Endothelial cell of umbilical vein (primary cell): ENCODE data around the gene TRANK1. TPM values are rescaled to one million over a fixed set of nuclear protein-coding genes. Genes with fewer than 3 reads are reported as not detected.

Experiments used
- BruUV-seq: library from RNA; stranded (reverse); fragments of 400-500 nt; replicated peaks from 2 replicates; lab custom pipeline; 2021; lab: Mats Ljungman, UMichigan
- CTCF ChIA-PET: fragments of 300-600, 350-600 bp; sonication (Branson Sonifier 250); formaldehyde crosslinking; loops from one replicate; lab custom pipeline; 2021; ENCODE audit warnings: antibody characterized with exemption, inconsistent platforms; lab: Charles Lee
- POLR2A ChIA-PET: fragments of 300-600, 350-600 bp; sonication (Branson Sonifier 250); formaldehyde crosslinking; loops from one replicate; lab custom pipeline; 2021; ENCODE audit warnings: antibody characterized with exemption, inconsistent platforms; lab: Charles Lee
- DNase-seq: peaks from one replicate; pipeline ENCODE4 v3.0.0-alpha.2; 2011; ENCODE audit warnings: low read depth, low spot score
- FAIRE-seq: peaks from 2 replicates; lab custom pipeline; 2011; peaks lifted over from hg19 to GRCh38; lab: Jason Lieb, UNC
- H2AFZ ChIP-seq: 2 replicates; pipeline ENCODE4 v1.6.0; 2012; ENCODE audit warnings: low read depth, low read length, control low read depth, inconsistent platforms
- H3K27ac ChIP-seq: 2 replicates; pipeline ENCODE4 v1.5.1; 2011; ENCODE audit warnings: low read depth, mild to moderate bottlenecking, control low read depth, low read length, moderate library complexity; ENCODE audit not compliant: insufficient read depth
- H3K27me3 ChIP-seq, 2 experiments: 2 replicates each; pipeline versions ENCODE4 v1.6.0 to v1.6.1; 2011; ENCODE audit warnings: low read length in 2 of 2, mixed read lengths in 1 of 2; ENCODE audit not compliant: control insufficient read depth in 2 of 2, insufficient read depth in 2 of 2
- H3K36me3 ChIP-seq, 2 experiments: 2 replicates in 1 of 2; 3 replicates in 1 of 2; pipeline ENCODE4 v1.5.1; 2011; ENCODE audit warnings: low read length in 2 of 2, mild to moderate bottlenecking in 1 of 2, moderate library complexity in 1 of 2; ENCODE audit not compliant: control insufficient read depth in 2 of 2, insufficient read depth in 2 of 2; ENCODE audit errors: extremely low read depth in 1 of 2
- H3K4me1 ChIP-seq: 3 replicates; pipeline ENCODE4 v1.5.1; 2011; ENCODE audit warnings: mild to moderate bottlenecking, low read length; ENCODE audit not compliant: control insufficient read depth, insufficient read depth; ENCODE audit errors: extremely low read depth
- H3K4me2 ChIP-seq: 2 replicates; pipeline ENCODE4 v1.6.1; 2011; ENCODE audit warnings: low read length, control low read depth, mixed read lengths; ENCODE audit not compliant: insufficient read depth
- H3K4me3 ChIP-seq, 3 experiments: fragments of 200-600 bp in 1 of 3; sonication (generic), shearing (Covaris generic) in 1 of 3; replicated peaks in 1 of 3; 2 replicates each; pipeline ENCODE4 v1.5.1; 2011 to 2016; ENCODE audit warnings: control low read depth in 3 of 3, low read length in 3 of 3, mild to moderate bottlenecking in 2 of 3, inconsistent platforms in 1 of 3, low read depth in 1 of 3, moderate library complexity in 1 of 3; ENCODE audit not compliant: insufficient read depth in 1 of 3
- H3K79me2 ChIP-seq: 2 replicates; pipeline ENCODE4 v1.6.0; 2012; ENCODE audit warnings: low read length, inconsistent platforms; ENCODE audit not compliant: control insufficient read depth, insufficient read depth
- H3K9ac ChIP-seq: replicated peaks from 2 replicates; pipeline ENCODE3; 2011; ENCODE audit warnings: low read length, control low read depth; ENCODE audit not compliant: insufficient read depth; ENCODE audit errors: extremely low read depth
- H3K9me1 ChIP-seq: replicated peaks from 3 replicates; pipeline ENCODE4 v1.6.0; 2011; ENCODE audit warnings: mild to moderate bottlenecking, low read length; ENCODE audit not compliant: control insufficient read depth, insufficient read depth; ENCODE audit errors: extremely low read depth
- H3K9me3 ChIP-seq: replicated peaks from 2 replicates; pipeline ENCODE4 v1.5.1; 2012; ENCODE audit warnings: low read length, inconsistent platforms; ENCODE audit not compliant: control insufficient read depth, insufficient read depth
- H4K20me1 ChIP-seq: replicated peaks from 2 replicates; pipeline ENCODE3; 2011; ENCODE audit warnings: mild to moderate bottlenecking, low read length; ENCODE audit not compliant: control insufficient read depth, insufficient read depth; ENCODE audit errors: extremely low read depth
- EZH2 ChIP-seq: IDR thresholded peaks from 2 replicates; pipeline ENCODE4 v1.6.1; 2012; ENCODE audit warnings: borderline replicate concordance, low read depth, mild to moderate bottlenecking, moderate library complexity, low read length, inconsistent platforms; ENCODE audit not compliant: severe bottlenecking
- FOS ChIP-seq: IDR thresholded peaks from 2 replicates; pipeline ENCODE4 v1.6.1; 2011; ENCODE audit warnings: mild to moderate bottlenecking, low read length, moderate library complexity, borderline replicate concordance; ENCODE audit not compliant: insufficient read depth
- GATA2 ChIP-seq: IDR thresholded peaks from 2 replicates; pipeline ENCODE4 v1.7.0; 2011; ENCODE audit warnings: low read depth, mild to moderate bottlenecking, moderate library complexity, mixed read lengths, low read length; ENCODE audit not compliant: insufficient read length, insufficient read depth
- JUN ChIP-seq: IDR thresholded peaks from 2 replicates; pipeline ENCODE4 v1.6.1; 2011; ENCODE audit warnings: borderline replicate concordance, low read depth; ENCODE audit not compliant: insufficient read length, insufficient read depth
- MYC ChIP-seq: IDR thresholded peaks from one replicate; pipeline ENCODE4 v1.6.1; 2011; ENCODE audit warnings: mild to moderate bottlenecking, low read depth, low read length
- POLR2A ChIP-seq: IDR thresholded peaks from 2 replicates; pipeline ENCODE4 v1.6.1; 2012; ENCODE audit warnings: low read depth, mild to moderate bottlenecking, control low read depth, low read length
- POLR2AphosphoS5 ChIP-seq: IDR thresholded peaks from 2 replicates; pipeline ENCODE4 v1.6.1; 2012; ENCODE audit warnings: low read depth, mild to moderate bottlenecking, control low read depth, low read length, moderate library complexity; ENCODE audit not compliant: insufficient read depth
- dilution Hi-C: fragments of 300-500 bp; cut with MboI; formaldehyde crosslinking; loops from one replicate; pipeline ENCODE4 v1.15.0; 2019; ENCODE audit warnings: low sequenced_read_pairs; ENCODE audit not compliant: extremely low pct_ligation_motif_present
- intact Hi-C: fragments of 100-400 bp; cut with micrococcal nuclease; formaldehyde crosslinking; loops from one replicate; pipeline ENCODE4 v1.10.0; 2022
- polyA plus RNA-seq, 4 experiments: library from polyadenylated mRNA; depleted of rRNA in 3 of 4; stranded (reverse) in 3 of 4; unstranded in 1 of 4; fragments of >200 nt; gene quantifications; 2 replicates each; pipeline versions ENCODE4 v1.2.1 to v1.2.3, GENCODE V29; 2011 to 2012; ENCODE audit warnings: missing spikeins in 1 of 4
- total RNA-seq: library from RNA; stranded (reverse); gene quantifications from 2 replicates; pipeline ENCODE4 v1.2.3, GENCODE V29; 2021
- TF ChIP-seq, protein P1 (sequence below): IDR thresholded peaks from 2 replicates; pipeline ENCODE4 v1.6.1; 2011; ENCODE audit not compliant: insufficient read depth, insufficient read length
- TF ChIP-seq, protein P2 (sequence below), 2 donors: IDR thresholded peaks; 1 replicate in 1 of 2; 2 replicates in 1 of 2; pipeline ENCODE4 v1.5.1; 2011; ENCODE audit warnings: low read length in 2 of 2, mild to moderate bottlenecking in 2 of 2, moderate library complexity in 2 of 2, control low read depth in 1 of 2, inconsistent platforms in 1 of 2, low read depth in 1 of 2; ENCODE audit not compliant: insufficient read depth in 1 of 2; ENCODE audit errors: extremely low read depth in 1 of 2

TRANK1 gene
- total and polyA plus RNA-seq, 2 donors (not counting 3 experiments of a cell fraction or from before 2014, with no cell fraction given) = 4.6 to 14.4 TPM

DNA sequence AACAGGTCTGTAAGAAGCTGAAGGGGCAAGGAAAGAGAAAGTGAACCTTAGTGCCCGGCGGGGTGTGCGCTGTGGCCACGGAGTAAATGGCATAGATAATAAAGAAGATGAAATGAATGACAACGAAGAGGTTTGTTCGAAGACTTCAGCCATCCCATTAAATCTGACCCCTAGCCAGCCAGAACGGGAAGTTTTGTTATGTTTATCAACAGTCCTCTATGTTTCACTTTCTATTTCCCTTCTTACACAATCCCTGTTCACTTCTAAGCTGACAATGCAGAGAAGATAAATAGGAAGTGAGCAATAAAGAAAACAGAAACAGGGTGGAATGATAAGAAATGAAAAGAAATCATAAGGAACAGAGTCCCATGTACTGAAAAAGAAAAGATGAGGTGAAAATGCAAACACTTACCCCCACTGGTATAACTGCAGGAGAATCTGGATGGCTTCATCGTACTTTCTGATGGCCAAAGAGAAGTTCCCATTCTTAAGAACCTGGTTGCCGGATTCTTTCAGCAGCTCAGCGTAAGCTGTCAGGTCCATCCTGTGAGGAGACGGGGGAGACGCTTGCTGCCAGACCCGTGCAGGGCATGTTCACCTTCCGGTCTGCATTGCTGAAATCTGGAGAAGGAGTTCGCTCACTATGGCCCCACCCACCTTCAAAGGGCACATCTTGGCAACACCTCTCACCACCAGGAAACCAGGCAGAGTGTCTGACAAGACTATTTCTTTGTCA, 36.8 kb downstream of the TRANK1 start:
- H3K36me3 ChIP-seq = no peaks in the 10 kb centered on the region
- dilution Hi-C loops = no loop called here
- peaks cover 25% of the 10 kb centered on the region for H3K4me1 ChIP-seq
- peak overlapping the region; percentile 12 to 88 (median 65) for H3K4me3 ChIP-seq
- peak overlapping the region; percentile 95 for H3K4me2 ChIP-seq
- H3K79me2 ChIP-seq = no peaks in the 10 kb centered on the region
- TF ChIP-seq JUN = peak; percentile 70
- TF ChIP-seq MYC = no peak
- TF ChIP-seq, protein P1, sequence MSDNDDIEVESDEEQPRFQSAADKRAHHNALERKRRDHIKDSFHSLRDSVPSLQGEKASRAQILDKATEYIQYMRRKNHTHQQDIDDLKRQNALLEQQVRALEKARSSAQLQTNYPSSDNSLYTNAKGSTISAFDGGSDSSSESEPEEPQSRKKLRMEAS = no peak
- TF ChIP-seq EZH2 = no peak
- peak; percentile 81 for TF ChIP-seq GATA2
- TF ChIP-seq FOS = peak; percentile 69
- peak; percentile 10 for TF ChIP-seq POLR2A
- TF ChIP-seq POLR2AphosphoS5 = peak; percentile 50
- TF ChIP-seq, protein P2, sequence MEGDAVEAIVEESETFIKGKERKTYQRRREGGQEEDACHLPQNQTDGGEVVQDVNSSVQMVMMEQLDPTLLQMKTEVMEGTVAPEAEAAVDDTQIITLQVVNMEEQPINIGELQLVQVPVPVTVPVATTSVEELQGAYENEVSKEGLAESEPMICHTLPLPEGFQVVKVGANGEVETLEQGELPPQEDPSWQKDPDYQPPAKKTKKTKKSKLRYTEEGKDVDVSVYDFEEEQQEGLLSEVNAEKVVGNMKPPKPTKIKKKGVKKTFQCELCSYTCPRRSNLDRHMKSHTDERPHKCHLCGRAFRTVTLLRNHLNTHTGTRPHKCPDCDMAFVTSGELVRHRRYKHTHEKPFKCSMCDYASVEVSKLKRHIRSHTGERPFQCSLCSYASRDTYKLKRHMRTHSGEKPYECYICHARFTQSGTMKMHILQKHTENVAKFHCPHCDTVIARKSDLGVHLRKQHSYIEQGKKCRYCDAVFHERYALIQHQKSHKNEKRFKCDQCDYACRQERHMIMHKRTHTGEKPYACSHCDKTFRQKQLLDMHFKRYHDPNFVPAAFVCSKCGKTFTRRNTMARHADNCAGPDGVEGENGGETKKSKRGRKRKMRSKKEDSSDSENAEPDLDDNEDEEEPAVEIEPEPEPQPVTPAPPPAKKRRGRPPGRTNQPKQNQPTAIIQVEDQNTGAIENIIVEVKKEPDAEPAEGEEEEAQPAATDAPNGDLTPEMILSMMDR (IDR thresholded peaks at IDR 0.05; ENCODE audit: extremely low read depth in 1 of 2, insufficient read depth in 1 of 2, low read depth in 1 of 2, low read length in 2 of 2) = no peak
- H3K27ac ChIP-seq = peak overlapping the region; percentile 80
- peak; percentile 99 for FAIRE-seq
- no peaks in the 10 kb centered on the region for H3K9me1 ChIP-seq
- no peaks in the 10 kb centered on the region for H3K9me3 ChIP-seq
- no peaks in the 10 kb centered on the region for H3K27me3 ChIP-seq
- H2AFZ ChIP-seq = peak overlapping the region; percentile 77
- ChIA-PET CTCF (interaction anchor here (1.2 to 5.4 kb wide), 5 partner anchors 15 to 50 kb away, joined by 5 to 71 read pairs (median 7); no protein-coding TSS in a partner anchor), POLR2A (no interaction called here)
- DNase-seq = peak; percentile 90
- H3K9ac ChIP-seq = peak overlapping the region; percentile 66
- TSS peak; percentile 69 for BruUV-seq
- no peaks in the 10 kb centered on the region for H4K20me1 ChIP-seq
- intact Hi-C loops = loop anchor here (1.0 to 5.0 kb wide), 4 partner anchors 15 to 274 kb away; partner anchors contain the start of gene TRANK1
